Cardiac fibroblast (primary cell): ENCODE results near the gene SLC44A3.

Experiments
- DNase-seq, 2 donors: peaks; one replicate each; pipeline versions ENCODE4 v3.0.0 to v3.0.0-alpha.2; 2010; ENCODE audit warnings: low read depth in 2 of 2
- H3K4me3 ChIP-seq, 2 donors: replicated peaks in 1 of 2; 1 replicate in 1 of 2; 2 replicates in 1 of 2; pipeline ENCODE4 v1.5.1; 2011; ENCODE audit warnings: low read depth in 2 of 2, low read length in 2 of 2, mild to moderate bottlenecking in 2 of 2, moderate library complexity in 1 of 2
- TF ChIP-seq, protein P1 (sequence below): IDR thresholded peaks from one replicate; pipeline ENCODE4 v1.5.1; 2011; ENCODE audit warnings: low read depth, mild to moderate bottlenecking, low read length, inconsistent platforms

SLC44A3 gene

DNA sequence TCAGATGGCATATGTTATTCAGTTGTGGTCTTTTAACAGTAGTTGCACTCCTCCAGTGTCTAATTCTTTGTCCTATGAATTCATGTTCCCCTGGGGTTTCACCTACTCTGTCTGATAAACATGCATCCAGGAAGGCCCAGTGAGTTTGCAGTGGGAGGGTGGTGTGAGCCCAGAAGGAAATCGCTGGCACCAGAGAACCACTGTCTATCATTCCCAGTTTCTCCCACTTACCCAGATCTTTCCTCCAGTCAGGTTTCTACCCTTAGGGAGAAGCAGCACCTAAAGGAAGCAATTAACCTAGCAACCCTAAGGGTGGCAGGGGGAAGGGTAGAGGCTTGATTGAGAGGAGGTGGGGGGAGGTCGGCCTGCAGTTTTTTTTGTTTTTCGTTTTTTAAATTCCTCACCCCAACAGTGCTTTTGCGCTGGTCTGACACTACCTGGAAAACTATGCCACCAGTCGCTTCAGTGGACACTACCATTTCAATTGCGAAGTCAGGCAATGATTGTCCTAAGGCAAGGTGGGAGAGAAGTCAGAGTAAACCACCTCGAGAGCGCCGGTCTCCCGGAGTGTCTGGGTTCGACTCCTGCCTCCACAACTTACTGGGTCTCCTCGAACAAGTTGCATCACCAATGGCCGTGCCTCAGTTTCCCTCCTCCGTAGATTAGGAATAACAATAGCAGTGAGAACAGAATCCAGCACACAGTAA, 766 bp upstream of the SLC44A3 start:
- no peak for DNase-seq
- H3K4me3 ChIP-seq, result peak overlapping the region; percentile 72 to 74
- TF ChIP-seq, protein P1, sequence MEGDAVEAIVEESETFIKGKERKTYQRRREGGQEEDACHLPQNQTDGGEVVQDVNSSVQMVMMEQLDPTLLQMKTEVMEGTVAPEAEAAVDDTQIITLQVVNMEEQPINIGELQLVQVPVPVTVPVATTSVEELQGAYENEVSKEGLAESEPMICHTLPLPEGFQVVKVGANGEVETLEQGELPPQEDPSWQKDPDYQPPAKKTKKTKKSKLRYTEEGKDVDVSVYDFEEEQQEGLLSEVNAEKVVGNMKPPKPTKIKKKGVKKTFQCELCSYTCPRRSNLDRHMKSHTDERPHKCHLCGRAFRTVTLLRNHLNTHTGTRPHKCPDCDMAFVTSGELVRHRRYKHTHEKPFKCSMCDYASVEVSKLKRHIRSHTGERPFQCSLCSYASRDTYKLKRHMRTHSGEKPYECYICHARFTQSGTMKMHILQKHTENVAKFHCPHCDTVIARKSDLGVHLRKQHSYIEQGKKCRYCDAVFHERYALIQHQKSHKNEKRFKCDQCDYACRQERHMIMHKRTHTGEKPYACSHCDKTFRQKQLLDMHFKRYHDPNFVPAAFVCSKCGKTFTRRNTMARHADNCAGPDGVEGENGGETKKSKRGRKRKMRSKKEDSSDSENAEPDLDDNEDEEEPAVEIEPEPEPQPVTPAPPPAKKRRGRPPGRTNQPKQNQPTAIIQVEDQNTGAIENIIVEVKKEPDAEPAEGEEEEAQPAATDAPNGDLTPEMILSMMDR, result no peak

DNA sequence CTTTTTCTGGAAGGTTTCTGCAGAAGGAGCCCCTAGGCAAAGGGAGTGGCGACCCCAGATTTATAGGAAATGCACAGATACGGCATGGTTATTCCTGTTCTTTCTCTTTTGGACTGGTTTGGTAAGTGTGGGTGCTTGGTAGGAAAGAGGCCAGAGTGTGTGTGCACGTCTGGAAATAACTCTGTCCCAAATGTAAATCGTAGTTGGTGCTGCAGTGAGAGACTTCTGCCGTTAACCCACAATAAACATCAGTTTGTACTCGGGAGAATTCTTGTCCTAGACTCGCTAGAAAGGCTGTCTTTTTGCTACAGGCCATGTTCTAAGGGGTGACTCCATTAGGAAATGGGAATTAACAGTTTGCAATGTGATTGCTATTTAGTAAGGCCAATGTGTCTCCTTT, 779 bp downstream of the SLC44A3 start:
- no peak overlapping the region for H3K4me3 ChIP-seq

DNA sequence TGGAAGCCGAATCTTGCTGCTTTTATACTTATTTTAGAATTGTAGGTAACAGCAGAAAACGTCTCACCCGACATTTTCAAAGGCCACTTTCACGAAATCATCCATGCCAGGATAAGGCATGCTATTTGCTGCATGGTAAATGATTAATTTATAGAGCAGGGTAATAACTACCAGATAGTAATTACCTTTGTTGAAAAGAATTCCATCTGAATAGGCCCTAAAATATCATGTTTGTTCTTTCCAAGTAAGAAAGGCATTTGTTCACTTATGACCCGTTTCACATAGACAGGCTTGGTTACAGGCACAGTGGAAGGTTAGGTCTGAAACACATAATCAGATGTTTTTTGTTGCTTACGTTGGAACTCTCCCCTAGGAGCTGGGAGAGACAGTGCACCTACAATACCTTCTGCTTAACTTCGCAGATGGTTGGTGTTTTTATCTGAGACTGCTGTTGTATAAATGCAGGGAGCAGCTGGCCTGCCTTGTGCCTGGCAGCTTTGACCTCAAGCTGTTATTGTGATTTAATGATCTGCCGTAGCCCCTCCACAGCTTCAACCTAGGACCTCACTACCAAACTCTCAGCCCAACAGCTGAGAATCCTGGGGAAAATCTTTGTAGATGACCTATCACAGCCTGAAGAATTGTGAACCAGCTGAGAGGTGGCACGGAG, 1.6 kb downstream of the SLC44A3 start:
- no peak overlapping the region for H3K4me3 ChIP-seq
- DNase-seq, result no peak
- TF ChIP-seq, protein P1, result no peak

More for the DNA sequence above, 779 bp downstream of the SLC44A3 start:
- TF ChIP-seq, protein P1, result no peak
- no peak for DNase-seq

DNA sequence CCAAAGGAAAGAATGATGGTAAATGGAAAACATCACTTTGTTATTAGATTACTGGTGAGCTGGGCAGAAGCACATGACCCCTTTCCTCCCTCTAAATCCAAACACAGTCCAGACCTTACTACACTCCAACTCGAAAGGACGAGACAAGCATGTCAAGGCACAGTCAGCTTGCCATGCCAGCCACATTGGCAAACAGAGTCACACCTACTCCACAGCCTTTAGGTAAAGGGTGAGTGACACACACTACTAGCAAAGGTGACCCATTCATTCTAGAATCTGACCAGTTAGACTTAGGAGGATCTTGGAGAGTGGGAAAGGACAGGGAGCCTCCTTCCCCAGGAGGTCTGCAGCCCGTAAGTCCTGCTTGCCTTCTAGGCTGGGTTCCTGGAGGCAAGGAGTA, 3.0 kb downstream of the SLC44A3 start:
- TF ChIP-seq, protein P1, result no peak

DNA sequence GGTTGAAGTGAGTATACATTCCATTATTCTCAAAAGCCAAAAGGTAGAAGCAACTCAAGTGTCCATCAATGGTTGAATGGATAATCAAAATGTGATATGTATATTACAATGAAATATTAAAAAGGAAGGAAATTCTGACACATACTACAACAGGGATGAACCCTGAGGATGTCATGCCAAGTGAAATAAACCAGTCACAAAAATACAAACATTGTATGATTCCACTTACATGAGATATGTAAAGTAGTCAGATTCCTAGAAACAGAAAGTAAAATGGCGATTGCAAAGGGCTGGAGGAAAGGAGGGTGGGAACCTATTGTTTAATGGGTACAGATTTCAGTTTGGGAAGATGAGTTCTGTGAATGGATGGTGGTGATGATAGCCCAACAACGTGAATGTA, 5.8 kb downstream of the SLC44A3 start:
- H3K4me3 ChIP-seq, result no peak overlapping the region
- TF ChIP-seq, protein P1, result no peak

More for the DNA sequence above, 3.0 kb downstream of the SLC44A3 start:
- no peak for DNase-seq
- H3K4me3 ChIP-seq, result no peak overlapping the region

DNA sequence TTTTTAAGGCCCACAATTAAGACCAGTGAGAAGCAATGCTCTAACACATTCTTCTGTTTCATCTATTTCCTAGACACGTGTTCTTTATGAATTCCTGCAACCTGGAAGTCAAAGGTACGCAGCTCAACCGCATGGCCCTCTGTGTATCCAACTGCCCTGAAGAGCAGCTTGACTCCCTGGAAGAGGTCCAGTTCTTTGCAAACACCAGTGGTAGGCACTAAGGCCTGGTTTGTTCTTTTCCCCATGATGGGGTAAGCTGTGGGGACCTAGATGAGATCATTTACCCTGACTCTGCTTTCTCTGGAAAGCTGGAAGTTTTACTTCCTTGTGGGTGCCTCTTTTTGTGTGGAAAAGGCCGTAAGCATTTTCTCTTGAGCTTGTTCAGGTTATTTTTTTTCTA, 7.3 kb downstream of the SLC44A3 start:
- no peak overlapping the region for H3K4me3 ChIP-seq
- no peak for DNase-seq
- TF ChIP-seq, protein P1, result no peak

More for the DNA sequence above, 5.8 kb downstream of the SLC44A3 start:
- DNase-seq, result no peak
